Ecto neural progenitor cell (in vitro differentiated cells): ENCODE data around the gene CCDC102A.
"Not testable (repeated sequence)": the region's sequence is repeated elsewhere in the genome, so short reads cannot be mapped to it uniquely, and the experiment has no call there.

Experiments used
- DNase-seq: peaks from one replicate; pipeline ENCODE4 v3.0.0-alpha.2; 2018; ENCODE audit warnings: low spot score

Gene CCDC102A

GRCh38 chr16:57502048-57502775 lies 34.2 kb downstream of the CCDC102A start:
- no peak for DNase-seq

GRCh38 chr16:57501492-57501891 lies 34.9 kb downstream of the CCDC102A start:
- no peak for DNase-seq

GRCh38 chr16:57500578-57501111 lies 35.7 kb downstream of the CCDC102A start:
- no peak for DNase-seq

GRCh38 chr16:57499941-57500340 lies 36.4 kb downstream of the CCDC102A start:
- DNase-seq, result not testable (repeated sequence)

- DNase-seq, result no peak
These were observed 38.3 kb downstream of the CCDC102A start for GRCh38 chr16:57498031-57498430.

GRCh38 chr16:57497121-57497520 lies 39.2 kb downstream of the CCDC102A start:
- DNase-seq, result no peak

GRCh38 chr16:57493767-57494166 lies 42.6 kb downstream of the CCDC102A start:
- no peak for DNase-seq

- no peak for DNase-seq
These were observed 47.1 kb downstream of the CCDC102A start for GRCh38 chr16:57489229-57489628.

GRCh38 chr16:57486858-57487834 lies 49.2 kb downstream of the CCDC102A start:
- DNase-seq, result no peak

GRCh38 chr16:57485916-57486857 lies 50.2 kb downstream of the CCDC102A start, which contains the start of gene DOK4:
Gene DOK4, minus strand, starts transcription at chr16:57486493. Its CDS starts 6,986 bp downstream, at chr16:57479507.
- peak; percentile 86 for DNase-seq

- DNase-seq, result no peak
These were observed 51.1 kb downstream of the CCDC102A start for GRCh38 chr16:57485091-57485915.

- DNase-seq, result no peak
These were observed 51.8 kb downstream of the CCDC102A start for GRCh38 chr16:57484515-57485005.

- no peak for DNase-seq
These were observed 52.5 kb downstream of the CCDC102A start for GRCh38 chr16:57483725-57484514.

- no peak for DNase-seq
These were observed 53.4 kb downstream of the CCDC102A start for GRCh38 chr16:57482845-57483545.

GRCh38 chr16:57481421-57481820 lies 55.0 kb downstream of the CCDC102A start:
- DNase-seq, result no peak

GRCh38 chr16:57480754-57481230 lies 55.6 kb downstream of the CCDC102A start:
- no peak for DNase-seq

GRCh38 chr16:57479976-57480753 lies 56.2 kb downstream of the CCDC102A start:
- DNase-seq, result no peak
